HFF-Myc (cell line): Measurements from ENCODE around the gene ZBTB7A.

Experiments
- DNase-seq: peaks from one replicate; pipeline ENCODE4 v3.0.0-alpha.2; 2011; ENCODE audit warnings: low read depth; ENCODE audit errors: extremely low read depth
- H3K4me3 ChIP-seq: replicated peaks from 2 replicates; pipeline ENCODE4 v1.5.1; 2011; ENCODE audit warnings: low read depth, mild to moderate bottlenecking, control low read depth, low read length
- CTCF ChIP-seq: IDR thresholded peaks from 2 replicates; pipeline ENCODE4 v1.5.1; 2012; ENCODE audit warnings: mild to moderate bottlenecking, low read depth, low read length, control low read depth; ENCODE audit errors: missing control alignments

ZBTB7A gene

GRCh38 chr19:4042731-4043082 lies 24.0 kb downstream of the ZBTB7A start:
- no peak for DNase-seq
- H3K4me3 ChIP-seq, result no peak overlapping the region
- TF ChIP-seq CTCF, result no peak

- TF ChIP-seq CTCF, result no peak
- DNase-seq, result no peak
- H3K4me3 ChIP-seq, result no peak overlapping the region
Observed at GRCh38 chr19:4042064-4042730, 24.5 kb downstream of the ZBTB7A start.

- no peak for DNase-seq
- TF ChIP-seq CTCF, result no peak
- H3K4me3 ChIP-seq, result no peak overlapping the region
Observed at GRCh38 chr19:4038661-4039423, 27.9 kb downstream of the ZBTB7A start.

DNA sequence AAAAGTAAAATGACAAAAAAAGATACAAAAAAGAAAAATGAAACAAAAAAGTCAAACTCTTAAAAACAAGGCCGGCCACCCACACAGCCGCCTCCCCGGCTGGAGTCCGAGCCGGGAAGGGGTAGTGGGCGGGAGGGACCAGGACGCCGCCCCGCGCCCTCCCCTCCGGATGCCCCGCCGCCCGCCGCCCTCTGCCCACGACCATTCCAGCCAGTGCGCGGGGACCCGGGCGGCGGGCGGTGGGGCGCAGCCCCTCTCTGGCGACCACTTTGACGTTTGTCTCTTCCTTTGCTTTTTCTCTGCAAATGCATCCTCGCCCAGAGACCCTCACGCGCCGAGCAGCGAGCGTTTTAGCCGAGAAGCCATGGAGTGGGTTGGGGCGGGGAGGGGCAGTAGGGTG lies 28.6 kb downstream of the ZBTB7A start:
- TF ChIP-seq CTCF, result no peak
- H3K4me3 ChIP-seq, result no peak overlapping the region
- DNase-seq, result no peak

- TF ChIP-seq CTCF, result no peak
- no peak overlapping the region for H3K4me3 ChIP-seq
- no peak for DNase-seq
Observed at GRCh38 chr19:4037301-4037949, 29.3 kb downstream of the ZBTB7A start.

GRCh38 chr19:4036576-4037300 lies 30.0 kb downstream of the ZBTB7A start:
- DNase-seq, result no peak
- no peak for TF ChIP-seq CTCF
- H3K4me3 ChIP-seq, result no peak overlapping the region
